HUES64 (cell line): ENCODE results near the gene FHIT.

Experiments
- H3K27ac ChIP-seq: 2 replicates; pipeline ENCODE4 v1.7.0; 2013; ENCODE audit warnings: low read depth, low read length, inconsistent platforms
- H3K27me3 ChIP-seq: 2 replicates; pipeline ENCODE4 v1.6.1; 2013; ENCODE audit warnings: mild to moderate bottlenecking, low read length; ENCODE audit not compliant: insufficient read depth
- H3K36me3 ChIP-seq: 2 replicates; pipeline ENCODE4 v1.6.1; 2013; ENCODE audit warnings: mild to moderate bottlenecking, low read length; ENCODE audit not compliant: insufficient read depth
- H3K4me1 ChIP-seq: 2 replicates; pipeline ENCODE4 v1.6.1; 2013; ENCODE audit warnings: mild to moderate bottlenecking, low read length, moderate library complexity; ENCODE audit not compliant: insufficient read depth
- H3K4me3 ChIP-seq: 2 replicates; pipeline ENCODE4 v1.5.1; 2013; ENCODE audit warnings: mild to moderate bottlenecking, low read length, moderate library complexity
- H3K9ac ChIP-seq: 2 replicates; pipeline ENCODE4 v1.6.1; 2013; ENCODE audit warnings: mild to moderate bottlenecking, low read depth, low read length
- H3K9me3 ChIP-seq: 2 replicates; pipeline ENCODE4 v1.6.1; 2013; ENCODE audit warnings: low read depth, low read length; ENCODE audit not compliant: insufficient read depth
- WGBS: fragments of 150-250, 120-280 bp; methylation state at CpG from one replicate; pipeline ENCODE4 v1.1.7; 2013; ENCODE audit warnings: missing lambda C conversion rate; 5-methylcytosine and 5-hydroxymethylcytosine counted together

Gene FHIT

GRCh38 chr3:60226912-60227311, 1024.3 kb downstream of the FHIT start:
- H3K4me3 ChIP-seq, result no peak overlapping the region
- H3K36me3 ChIP-seq, result no peaks in the 10 kb centered on the region
- H3K9ac ChIP-seq, result no peak overlapping the region
- no peak overlapping the region for H3K27ac ChIP-seq
- no peaks in the 10 kb centered on the region for H3K27me3 ChIP-seq
- H3K4me1 ChIP-seq, result no peaks in the 10 kb centered on the region
- no peaks in the 10 kb centered on the region for H3K9me3 ChIP-seq
- WGBS, result 97% methylated on average over 1 of the region's 2 CpGs

- Histone ChIP-seq H3K9ac (no peak overlapping the region), H3K27me3 (no peaks in the 10 kb centered on the region), H3K36me3 (no peaks in the 10 kb centered on the region), H3K9me3 (no peaks in the 10 kb centered on the region), H3K4me1 (no peaks in the 10 kb centered on the region), H3K4me3 (no peak overlapping the region), H3K27ac (no peak overlapping the region)
- WGBS, result 97% methylated on average over 3 of the region's 3 CpGs
Measured at GRCh38 chr3:60225848-60226247, 1025.4 kb downstream of the FHIT start.

GRCh38 chr3:60220768-60221167, 1030.5 kb downstream of the FHIT start:
- no peak overlapping the region for H3K4me3 ChIP-seq
- H3K4me1 ChIP-seq, result 0 out of 2 replicates have a peak, but pooled peaks cover 4% of the 10 kb centered on the region
- no peaks in the 10 kb centered on the region for H3K27me3 ChIP-seq
- 94% methylated on average over 2 of the region's 4 CpGs for WGBS
- no peaks in the 10 kb centered on the region for H3K36me3 ChIP-seq
- no peaks in the 10 kb centered on the region for H3K9me3 ChIP-seq
- no peak overlapping the region for H3K9ac ChIP-seq
- H3K27ac ChIP-seq, result no peak overlapping the region

GRCh38 chr3:60219501-60219900, 1031.8 kb downstream of the FHIT start:
- 100% methylated on average over 1 of the region's 2 CpGs for WGBS
- Histone ChIP-seq H3K27ac (no peak overlapping the region), H3K9ac (no peak overlapping the region), H3K4me3 (no peak overlapping the region), H3K36me3 (no peaks in the 10 kb centered on the region), H3K27me3 (no peaks in the 10 kb centered on the region), H3K4me1 (0 out of 2 replicates have a peak, but pooled peaks cover 4% of the 10 kb centered on the region), H3K9me3 (no peaks in the 10 kb centered on the region)

GRCh38 chr3:60217156-60217911, 1033.9 kb downstream of the FHIT start:
- no peaks in the 10 kb centered on the region for H3K27me3 ChIP-seq
- H3K9ac ChIP-seq, result no peak overlapping the region
- 0 out of 2 replicates have a peak, but pooled peaks cover 4% of the 10 kb centered on the region for H3K4me1 ChIP-seq
- WGBS, result 92% methylated on average over 3 of the region's 3 CpGs
- H3K36me3 ChIP-seq, result no peaks in the 10 kb centered on the region
- H3K27ac ChIP-seq, result no peak overlapping the region
- H3K4me3 ChIP-seq, result no peak overlapping the region
- no peaks in the 10 kb centered on the region for H3K9me3 ChIP-seq

GRCh38 chr3:60216462-60217075, 1034.7 kb downstream of the FHIT start:
- Histone ChIP-seq H3K9me3 (no peaks in the 10 kb centered on the region), H3K36me3 (no peaks in the 10 kb centered on the region), H3K9ac (no peak overlapping the region), H3K4me1 (0 out of 2 replicates have a peak, but pooled peaks cover 4% of the 10 kb centered on the region), H3K4me3 (no peak overlapping the region), H3K27me3 (no peaks in the 10 kb centered on the region), H3K27ac (no peak overlapping the region)
- WGBS, result 89% methylated on average over 1 of the region's 2 CpGs

- Histone ChIP-seq H3K9ac (no peak overlapping the region), H3K27me3 (no peaks in the 10 kb centered on the region), H3K27ac (no peak overlapping the region), H3K4me1 (0 out of 2 replicates have a peak, but pooled peaks cover 4% of the 10 kb centered on the region), H3K4me3 (no peak overlapping the region), H3K9me3 (no peaks in the 10 kb centered on the region), H3K36me3 (no peaks in the 10 kb centered on the region)
- 100% methylated on average over 1 of the region's 1 CpG for WGBS
Measured at GRCh38 chr3:60215946-60216345, 1035.3 kb downstream of the FHIT start.

- no peak overlapping the region for H3K9ac ChIP-seq
- H3K27me3 ChIP-seq, result no peaks in the 10 kb centered on the region
- no peaks in the 10 kb centered on the region for H3K9me3 ChIP-seq
- 100% methylated on average over 2 of the region's 2 CpGs for WGBS
- no peak overlapping the region for H3K4me3 ChIP-seq
- no peaks in the 10 kb centered on the region for H3K36me3 ChIP-seq
- no peak overlapping the region for H3K27ac ChIP-seq
- no peaks in the 10 kb centered on the region for H3K4me1 ChIP-seq
Measured at GRCh38 chr3:60207905-60208304, 1043.3 kb downstream of the FHIT start.

- 66% methylated on average over 2 of the region's 2 CpGs for WGBS
Measured at GRCh38 chr3:60206206-60206605, 1045.0 kb downstream of the FHIT start.

GRCh38 chr3:60202052-60202726, 1049.1 kb downstream of the FHIT start:
- Histone ChIP-seq H3K4me3 (no peak overlapping the region), H3K9ac (no peak overlapping the region), H3K4me1 (0 out of 2 replicates have a peak, but pooled peaks cover 3% of the 10 kb centered on the region), H3K36me3 (no peaks in the 10 kb centered on the region), H3K27ac (no peak overlapping the region), H3K9me3 (no peaks in the 10 kb centered on the region), H3K27me3 (no peaks in the 10 kb centered on the region)
- WGBS, result 86% methylated on average over 3 of the region's 3 CpGs

More at GRCh38 chr3:60206206-60206605, 1045.0 kb downstream of the FHIT start:
- H3K36me3 ChIP-seq, result no peaks in the 10 kb centered on the region
- H3K4me1 ChIP-seq, result no peaks in the 10 kb centered on the region
- H3K27ac ChIP-seq, result no peak overlapping the region
- H3K27me3 ChIP-seq, result no peaks in the 10 kb centered on the region
- H3K9me3 ChIP-seq, result no peaks in the 10 kb centered on the region
- no peak overlapping the region for H3K9ac ChIP-seq
- no peak overlapping the region for H3K4me3 ChIP-seq

- no peaks in the 10 kb centered on the region for H3K9me3 ChIP-seq
- H3K27me3 ChIP-seq, result no peaks in the 10 kb centered on the region
- no peak overlapping the region for H3K27ac ChIP-seq
- 0 out of 2 replicates have a peak, but pooled peaks cover 3% of the 10 kb centered on the region for H3K4me1 ChIP-seq
- no CpG with 5 or more reads among the region's 1 CpG for WGBS
- no peaks in the 10 kb centered on the region for H3K36me3 ChIP-seq
- H3K9ac ChIP-seq, result no peak overlapping the region
- no peak overlapping the region for H3K4me3 ChIP-seq
Measured at GRCh38 chr3:60199306-60199705, 1051.9 kb downstream of the FHIT start.
